GM23338 (cell line): ENCODE data around the gene TOR1AIP1. TPM values are rescaled to one million over a fixed set of nuclear protein-coding genes. Genes with fewer than 3 reads are reported as not detected.

ENCODE experiments used
- ATAC-seq: fragments of 200-7000 bp; cut with Tn5 transposase; 3 replicates; pipeline ENCODE4 v1.9.1; 2020
- DNase-seq: peaks from one replicate; pipeline ENCODE4 v3.0.0-alpha.2; 2015; ENCODE audit warnings: low spot score
- H2AFZ ChIP-seq: fragments of 200-600 bp; sonication (generic); 2 replicates; pipeline ENCODE4 v1.8.0; 2016; ENCODE audit warnings: antibody characterized with exemption, mild to moderate bottlenecking, moderate library complexity
- H3F3A ChIP-seq: fragments of 200-600 bp; sonication (generic); replicated peaks from 2 replicates; pipeline ENCODE4 v1.8.0; 2017; ENCODE audit warnings: antibody characterized with exemption, mixed run types, low read depth
- H3K27ac ChIP-seq: fragments of 200-600 bp; sonication (generic); 2 replicates; pipeline ENCODE4 v1.6.1; 2016; ENCODE audit warnings: low read depth
- H3K27me3 ChIP-seq: fragments of 200-600 bp; sonication (generic); 2 replicates; pipeline ENCODE4 v1.8.0; 2016; ENCODE audit warnings: mild to moderate bottlenecking, mixed run types, moderate library complexity; ENCODE audit not compliant: insufficient read depth
- H3K36me3 ChIP-seq: fragments of 200-600 bp; sonication (generic); 2 replicates; pipeline ENCODE4 v1.8.0; 2016; ENCODE audit warnings: mild to moderate bottlenecking; ENCODE audit not compliant: insufficient read depth
- H3K4me1 ChIP-seq: fragments of 200-600 bp; sonication (generic); 2 replicates; pipeline ENCODE4 v1.8.0; 2016; ENCODE audit warnings: mild to moderate bottlenecking, moderate library complexity; ENCODE audit not compliant: insufficient read depth
- H3K4me2 ChIP-seq: fragments of 200-600 bp; sonication (generic); 2 replicates; pipeline ENCODE4 v1.7.1; 2017; ENCODE audit warnings: mixed run types
- H3K4me3 ChIP-seq: fragments of 200-600 bp; sonication (generic); 2 replicates; pipeline ENCODE4 v1.6.1; 2016; ENCODE audit warnings: mixed run types
- H3K79me2 ChIP-seq: fragments of 200-600 bp; sonication (generic); replicated peaks from 2 replicates; pipeline ENCODE4 v1.8.0; 2017; ENCODE audit warnings: mild to moderate bottlenecking; ENCODE audit not compliant: insufficient read depth
- H3K9me2 ChIP-seq: fragments of 200-600 bp; sonication (generic); 2 replicates; pipeline ENCODE4 v1.8.0; 2017; ENCODE audit not compliant: insufficient read depth
- H4K20me1 ChIP-seq: fragments of 200-600 bp; sonication (generic); replicated peaks from 2 replicates; pipeline ENCODE4 v1.8.0; 2017; ENCODE audit warnings: mild to moderate bottlenecking; ENCODE audit not compliant: insufficient read depth
- H3K27ac Mint-ChIP-seq: 2 replicates; pipeline ENCODE4 v1.8.0; 2020; ENCODE audit warnings: inconsistent platforms, mild to moderate bottlenecking, moderate library complexity, mixed read lengths
- H3K27me3 Mint-ChIP-seq: 3 replicates; pipeline ENCODE4 v1.8.0; 2022; ENCODE audit warnings: low read depth, mild to moderate bottlenecking, moderate library complexity, mixed read lengths, inconsistent platforms; ENCODE audit not compliant: insufficient read depth, poor library complexity
- H3K36me3 Mint-ChIP-seq: 3 replicates; pipeline ENCODE4 v1.8.0; 2021; ENCODE audit warnings: low read depth, mild to moderate bottlenecking, inconsistent platforms, moderate library complexity, mixed read lengths
- H3K4me1 Mint-ChIP-seq: 3 replicates; pipeline ENCODE4 v1.8.0; 2020; ENCODE audit warnings: mild to moderate bottlenecking, inconsistent platforms, mixed read lengths
- H3K4me3 Mint-ChIP-seq: 3 replicates; pipeline ENCODE4 v1.8.0; 2021; ENCODE audit warnings: moderate library complexity, mild to moderate bottlenecking, inconsistent platforms, mixed read lengths
- H3K9me3 Mint-ChIP-seq: 3 replicates; pipeline ENCODE4 v1.8.0; 2020; ENCODE audit warnings: moderate library complexity, mild to moderate bottlenecking, inconsistent platforms, mixed read lengths
- EZH2 ChIP-seq: fragments of 200-600 bp; sonication (generic); IDR thresholded peaks from one replicate; pipeline ENCODE4 v1.8.0; 2017; ENCODE audit warnings: antibody characterized with exemption, mild to moderate bottlenecking, low read depth; ENCODE audit not compliant: unreplicated experiment
- EZH2phosphoT487 ChIP-seq: fragments of 200-600 bp; sonication (generic); IDR thresholded peaks from one replicate; pipeline ENCODE4 v1.8.1; 2018; ENCODE audit warnings: antibody characterized with exemption; ENCODE audit not compliant: unreplicated experiment
- NANOG ChIP-seq: IDR thresholded peaks from 2 replicates; pipeline ENCODE4 v1.6.1; 2016; ENCODE audit warnings: antibody characterized with exemption, borderline replicate concordance
- STAT1 ChIP-seq: IDR thresholded peaks from one replicate; pipeline ENCODE4 v1.6.1; 2016; ENCODE audit warnings: antibody characterized with exemption; ENCODE audit not compliant: unreplicated experiment
- ZNF114 ChIP-seq: fragments of 250-450 bp; sonication (Bioruptor Pico); IDR thresholded peaks from 2 replicates; pipeline ENCODE4 v1.5.0; 2020; ENCODE audit warnings: mild to moderate bottlenecking, moderate library complexity
- polyA plus RNA-seq: library from polyadenylated mRNA; unstranded; fragments of >200 nt; fragmentation: Nextera tagmentation; extraction: Ambion mirVana; gene quantifications from 2 replicates; pipeline ENCODE4 v1.2.1, GENCODE V29; 2016
- total RNA-seq: library from RNA; depleted of rRNA; stranded (reverse); fragments of >200 nt; shearing (Covaris generic); gene quantifications from 2 replicates; pipeline ENCODE4 v1.2.3, GENCODE V29; 2014
- TF ChIP-seq, protein P1 (sequence below): IDR thresholded peaks from 2 replicates; pipeline ENCODE4 v1.6.1; 2016; ENCODE audit warnings: antibody characterized with exemption
- TF ChIP-seq, protein P2 (sequence below), 2 experiments: fragments of 200-600 bp in 1 of 2; sonication (generic) in 1 of 2; conservative IDR thresholded peaks; 2 replicates each; pipeline versions ENCODE4 v1.5.1 to v1.6.1; 2016 to 2017; ENCODE audit warnings: antibody characterized with exemption in 2 of 2, low read depth in 2 of 2, mild to moderate bottlenecking in 2 of 2, moderate library complexity in 1 of 2
- TF ChIP-seq, protein P3 (sequence below): IDR thresholded peaks from one replicate; pipeline ENCODE4 v1.6.1; 2018; ENCODE audit warnings: antibody characterized with exemption; ENCODE audit not compliant: unreplicated experiment

TOR1AIP1 gene
- total and polyA plus RNA-seq, 2 experiments from 2014 or later: 16.9 to 20.6 TPM

DNA sequence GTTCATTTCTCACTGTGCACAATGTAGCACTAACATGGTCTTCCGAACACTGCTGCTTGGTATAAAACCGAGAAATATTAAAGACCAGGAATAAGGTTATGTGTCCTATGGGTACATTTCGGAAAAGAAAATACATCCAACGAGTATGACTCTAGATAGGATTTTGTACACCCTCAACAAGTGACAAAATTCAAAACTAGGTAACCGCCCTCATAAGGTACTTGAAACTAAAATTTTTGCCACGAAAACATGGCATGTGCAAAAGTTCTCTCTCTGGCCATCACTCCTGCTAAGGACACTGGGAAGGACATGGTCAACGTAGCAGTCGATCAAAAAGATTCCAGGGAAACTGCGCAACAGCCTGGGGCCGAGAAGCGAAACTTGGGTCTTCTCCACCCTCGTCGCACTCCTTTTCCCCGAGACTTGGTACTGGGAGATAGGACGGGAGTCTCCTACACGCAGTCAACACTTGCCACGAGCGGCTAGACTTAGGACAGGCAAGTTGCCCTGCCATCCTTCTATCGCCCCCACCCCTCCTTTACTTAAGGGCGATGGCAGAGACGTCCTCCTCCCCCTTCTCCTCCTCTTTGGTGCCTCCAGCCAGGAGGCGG, 338 bp upstream of the TOR1AIP1 start:
- no peaks in the 10 kb centered on the region for H3K9me2 ChIP-seq
- H3K27ac ChIP-seq: peak overlapping the region; percentile 100
- Mint-ChIP-seq H3K9me3 (no peaks in the 10 kb centered on the region), H3K36me3 (peaks cover 13% of the 10 kb centered on the region), H3K27me3 (peaks cover 3% of the 10 kb centered on the region), H3K27ac (peak overlapping the region; percentile 100), H3K4me1 (peaks cover 18% of the 10 kb centered on the region), H3K4me3 (peak overlapping the region; percentile 95)
- H3K4me3 ChIP-seq: peak overlapping the region; percentile 92
- TF ChIP-seq NANOG (no peak), ZNF114 (CRISPR knock-in tag) (no peak), EZH2 (no peak), STAT1 (no peak), EZH2phosphoT487 (no peak)
- TF ChIP-seq, protein P1, sequence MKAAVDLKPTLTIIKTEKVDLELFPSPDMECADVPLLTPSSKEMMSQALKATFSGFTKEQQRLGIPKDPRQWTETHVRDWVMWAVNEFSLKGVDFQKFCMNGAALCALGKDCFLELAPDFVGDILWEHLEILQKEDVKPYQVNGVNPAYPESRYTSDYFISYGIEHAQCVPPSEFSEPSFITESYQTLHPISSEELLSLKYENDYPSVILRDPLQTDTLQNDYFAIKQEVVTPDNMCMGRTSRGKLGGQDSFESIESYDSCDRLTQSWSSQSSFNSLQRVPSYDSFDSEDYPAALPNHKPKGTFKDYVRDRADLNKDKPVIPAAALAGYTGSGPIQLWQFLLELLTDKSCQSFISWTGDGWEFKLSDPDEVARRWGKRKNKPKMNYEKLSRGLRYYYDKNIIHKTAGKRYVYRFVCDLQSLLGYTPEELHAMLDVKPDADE: no peak
- TF ChIP-seq, protein P2, sequence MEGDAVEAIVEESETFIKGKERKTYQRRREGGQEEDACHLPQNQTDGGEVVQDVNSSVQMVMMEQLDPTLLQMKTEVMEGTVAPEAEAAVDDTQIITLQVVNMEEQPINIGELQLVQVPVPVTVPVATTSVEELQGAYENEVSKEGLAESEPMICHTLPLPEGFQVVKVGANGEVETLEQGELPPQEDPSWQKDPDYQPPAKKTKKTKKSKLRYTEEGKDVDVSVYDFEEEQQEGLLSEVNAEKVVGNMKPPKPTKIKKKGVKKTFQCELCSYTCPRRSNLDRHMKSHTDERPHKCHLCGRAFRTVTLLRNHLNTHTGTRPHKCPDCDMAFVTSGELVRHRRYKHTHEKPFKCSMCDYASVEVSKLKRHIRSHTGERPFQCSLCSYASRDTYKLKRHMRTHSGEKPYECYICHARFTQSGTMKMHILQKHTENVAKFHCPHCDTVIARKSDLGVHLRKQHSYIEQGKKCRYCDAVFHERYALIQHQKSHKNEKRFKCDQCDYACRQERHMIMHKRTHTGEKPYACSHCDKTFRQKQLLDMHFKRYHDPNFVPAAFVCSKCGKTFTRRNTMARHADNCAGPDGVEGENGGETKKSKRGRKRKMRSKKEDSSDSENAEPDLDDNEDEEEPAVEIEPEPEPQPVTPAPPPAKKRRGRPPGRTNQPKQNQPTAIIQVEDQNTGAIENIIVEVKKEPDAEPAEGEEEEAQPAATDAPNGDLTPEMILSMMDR (conservative IDR thresholded peaks at IDR 0.05; ENCODE audit: low read depth in 2 of 2): no peak
- TF ChIP-seq, protein P3, sequence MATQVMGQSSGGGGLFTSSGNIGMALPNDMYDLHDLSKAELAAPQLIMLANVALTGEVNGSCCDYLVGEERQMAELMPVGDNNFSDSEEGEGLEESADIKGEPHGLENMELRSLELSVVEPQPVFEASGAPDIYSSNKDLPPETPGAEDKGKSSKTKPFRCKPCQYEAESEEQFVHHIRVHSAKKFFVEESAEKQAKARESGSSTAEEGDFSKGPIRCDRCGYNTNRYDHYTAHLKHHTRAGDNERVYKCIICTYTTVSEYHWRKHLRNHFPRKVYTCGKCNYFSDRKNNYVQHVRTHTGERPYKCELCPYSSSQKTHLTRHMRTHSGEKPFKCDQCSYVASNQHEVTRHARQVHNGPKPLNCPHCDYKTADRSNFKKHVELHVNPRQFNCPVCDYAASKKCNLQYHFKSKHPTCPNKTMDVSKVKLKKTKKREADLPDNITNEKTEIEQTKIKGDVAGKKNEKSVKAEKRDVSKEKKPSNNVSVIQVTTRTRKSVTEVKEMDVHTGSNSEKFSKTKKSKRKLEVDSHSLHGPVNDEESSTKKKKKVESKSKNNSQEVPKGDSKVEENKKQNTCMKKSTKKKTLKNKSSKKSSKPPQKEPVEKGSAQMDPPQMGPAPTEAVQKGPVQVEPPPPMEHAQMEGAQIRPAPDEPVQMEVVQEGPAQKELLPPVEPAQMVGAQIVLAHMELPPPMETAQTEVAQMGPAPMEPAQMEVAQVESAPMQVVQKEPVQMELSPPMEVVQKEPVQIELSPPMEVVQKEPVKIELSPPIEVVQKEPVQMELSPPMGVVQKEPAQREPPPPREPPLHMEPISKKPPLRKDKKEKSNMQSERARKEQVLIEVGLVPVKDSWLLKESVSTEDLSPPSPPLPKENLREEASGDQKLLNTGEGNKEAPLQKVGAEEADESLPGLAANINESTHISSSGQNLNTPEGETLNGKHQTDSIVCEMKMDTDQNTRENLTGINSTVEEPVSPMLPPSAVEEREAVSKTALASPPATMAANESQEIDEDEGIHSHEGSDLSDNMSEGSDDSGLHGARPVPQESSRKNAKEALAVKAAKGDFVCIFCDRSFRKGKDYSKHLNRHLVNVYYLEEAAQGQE: no peak
- DNase-seq: peak; percentile 83
- H2AFZ ChIP-seq: peak overlapping the region; percentile 40; the same call in 1 of the 2 replicates
- H3K4me1 ChIP-seq: peaks cover 10% of the 10 kb centered on the region
- ATAC-seq: no peak
- H3F3A ChIP-seq: peaks cover 11% of the 10 kb centered on the region; the same call in 1 of the 2 replicates
- H4K20me1 ChIP-seq: no peaks in the 10 kb centered on the region
- no peaks in the 10 kb centered on the region for H3K27me3 ChIP-seq
- peaks cover 6% of the 10 kb centered on the region; the same call in 1 of the 2 replicates for H3K36me3 ChIP-seq
- H3K4me2 ChIP-seq: peak overlapping the region; percentile 77
- H3K79me2 ChIP-seq: peaks cover 21% of the 10 kb centered on the region
